Liver (tissue), 9 donors: ENCODE results near the gene LRIT2. TPM values are rescaled to one million over a fixed set of nuclear protein-coding genes. Genes with fewer than 3 reads are reported as not detected.

Experiments used
- DNase-seq: peaks from one replicate; pipeline ENCODE4 v3.0.0-alpha.2; 2017; ENCODE audit warnings: low spot score
- H3K27ac ChIP-seq, 2 donors: one replicate each; pipeline ENCODE4 v1.7.0; 2013; ENCODE audit warnings: inconsistent platforms in 2 of 2, low read length in 2 of 2, control low read depth in 1 of 2, low read depth in 1 of 2, mild to moderate bottlenecking in 1 of 2
- H3K27me3 ChIP-seq, 4 donors: one replicate each; pipeline versions ENCODE4 v1.6.1 to v1.7.0; 2013; ENCODE audit warnings: low read length in 3 of 4, inconsistent platforms in 1 of 4, mild to moderate bottlenecking in 1 of 4, moderate library complexity in 1 of 4; ENCODE audit not compliant: control insufficient read depth in 4 of 4, insufficient read depth in 4 of 4
- H3K36me3 ChIP-seq, 4 donors: one replicate each; pipeline versions ENCODE4 v1.6.1 to v1.7.0; 2013; ENCODE audit warnings: low read length in 3 of 4, mild to moderate bottlenecking in 3 of 4, low read depth in 1 of 4, moderate library complexity in 1 of 4; ENCODE audit not compliant: control insufficient read depth in 4 of 4, insufficient read depth in 3 of 4
- H3K4me1 ChIP-seq, 4 donors: one replicate each; pipeline versions ENCODE4 v1.6.1 to v1.7.0; 2013; ENCODE audit warnings: low read length in 3 of 4, mild to moderate bottlenecking in 3 of 4, moderate library complexity in 1 of 4; ENCODE audit not compliant: control insufficient read depth in 4 of 4, insufficient read depth in 4 of 4
- H3K4me3 ChIP-seq, 3 donors: one replicate each; pipeline versions ENCODE4 v1.6.1 to v1.7.0; 2013; ENCODE audit warnings: low read length in 3 of 3, control low read depth in 1 of 3, low read depth in 1 of 3, mild to moderate bottlenecking in 1 of 3
- H3K9ac ChIP-seq, 2 donors: one replicate each; pipeline ENCODE4 v1.7.0; 2013; ENCODE audit warnings: low read length in 2 of 2, mild to moderate bottlenecking in 2 of 2, moderate library complexity in 2 of 2, control low read depth in 1 of 2, low read depth in 1 of 2
- H3K9me3 ChIP-seq, 4 donors: one replicate each; pipeline versions ENCODE4 v1.6.1 to v1.7.0; 2013; ENCODE audit warnings: low read length in 3 of 4; ENCODE audit not compliant: control insufficient read depth in 4 of 4
- ATF3 ChIP-seq: IDR thresholded peaks from 2 replicates; pipeline ENCODE4 v1.6.1; 2016; ENCODE audit warnings: antibody characterized with exemption
- CTCF ChIP-seq: fragments of 150-350 bp; IDR thresholded peaks from 2 replicates; pipeline ENCODE4 v1.5.1; 2017; ENCODE audit warnings: improper control_type of control experiment, low read depth, low read length; ENCODE audit not compliant: missing input control
- EGR1 ChIP-seq, 2 donors: IDR thresholded peaks; 2 replicates each; pipeline ENCODE4 v1.6.1; 2016 to 2018; ENCODE audit warnings: antibody characterized with exemption in 2 of 2, low read depth in 2 of 2
- FOXA1 ChIP-seq: IDR thresholded peaks from 2 replicates; pipeline ENCODE4 v1.6.1; 2016; ENCODE audit warnings: antibody characterized with exemption
- FOXA2 ChIP-seq: IDR thresholded peaks from 2 replicates; pipeline ENCODE4 v1.6.1; 2016; ENCODE audit warnings: antibody characterized with exemption
- GABPA ChIP-seq, 2 donors: IDR thresholded peaks in 1 of 2; conservative IDR thresholded peaks in 1 of 2; 2 replicates each; pipeline ENCODE4 v1.6.1; 2016; ENCODE audit warnings: antibody characterized with exemption in 2 of 2, mild to moderate bottlenecking in 1 of 2, moderate library complexity in 1 of 2
- HNF4A ChIP-seq, 2 donors: conservative IDR thresholded peaks; 2 replicates each; pipeline ENCODE4 v1.6.1; 2016; ENCODE audit warnings: antibody characterized with exemption in 2 of 2, mild to moderate bottlenecking in 2 of 2
- HNF4G ChIP-seq: IDR thresholded peaks from 2 replicates; pipeline ENCODE4 v1.6.1; 2016; ENCODE audit warnings: antibody characterized with exemption
- JUND ChIP-seq, 2 donors: IDR thresholded peaks; 2 replicates each; pipeline ENCODE4 v1.6.1; 2016; ENCODE audit warnings: antibody characterized with exemption in 2 of 2
- MAX ChIP-seq: IDR thresholded peaks from 2 replicates; pipeline ENCODE4 v1.6.1; 2016; ENCODE audit warnings: antibody characterized with exemption
- NR2F2 ChIP-seq: IDR thresholded peaks from 2 replicates; pipeline ENCODE4 v1.6.1; 2016; ENCODE audit warnings: antibody characterized with exemption
- RAD21 ChIP-seq, 2 donors: IDR thresholded peaks; 2 replicates each; pipeline ENCODE4 v1.6.1; 2016; ENCODE audit warnings: antibody characterized with exemption in 2 of 2, mild to moderate bottlenecking in 2 of 2
- REST ChIP-seq: IDR thresholded peaks from 2 replicates; pipeline ENCODE4 v1.6.1; 2016; ENCODE audit warnings: antibody characterized with exemption, mild to moderate bottlenecking
- RXRA ChIP-seq, 2 donors: IDR thresholded peaks; 2 replicates each; pipeline ENCODE4 v1.6.1; 2017 to 2018; ENCODE audit warnings: antibody characterized with exemption in 2 of 2, mild to moderate bottlenecking in 1 of 2
- SP1 ChIP-seq: IDR thresholded peaks from 2 replicates; pipeline ENCODE4 v1.6.1; 2018; ENCODE audit warnings: antibody characterized with exemption, mild to moderate bottlenecking
- TAF1 ChIP-seq: conservative IDR thresholded peaks from 2 replicates; pipeline ENCODE4 v1.6.1; 2016; ENCODE audit warnings: antibody characterized with exemption, mild to moderate bottlenecking
- YY1 ChIP-seq: IDR thresholded peaks from 2 replicates; pipeline ENCODE4 v1.6.1; 2016; ENCODE audit warnings: antibody characterized with exemption, mild to moderate bottlenecking
- ZBTB33 ChIP-seq: IDR thresholded peaks from 2 replicates; pipeline ENCODE4 v1.6.1; 2016; ENCODE audit warnings: antibody characterized with exemption
- WGBS: extraction: QIAGEN DNeasy Blood & Tissue Kit; methylation state at CpG from one replicate; pipeline ENCODE4 v1.1.7; 2013; 5-methylcytosine and 5-hydroxymethylcytosine counted together
- polyA plus RNA-seq, 2 donors: library from polyadenylated mRNA; stranded (reverse) in 1 of 2; unstranded in 1 of 2; fragments of 200-250 nt in 1 of 2; fragments of >200 nt in 1 of 2; fragmentation: Nextera tagmentation in 1 of 2; extraction: Ambion mirVana in 1 of 2; gene quantifications; one replicate each; pipeline versions ENCODE4 v1.2.1 to v1.2.3, GENCODE V29; 2013 to 2015
- total RNA-seq, 2 donors: library from RNA; depleted of rRNA; stranded (reverse); fragments of >200 nt; gene quantifications; one replicate each; pipeline ENCODE4 v1.2.3, GENCODE V29; 2014
- donor health status: healthy.
- donor health status: healthy.
- donor health status: healthy.
- donor health status: healthy.
- donor health status: healthy.

The LRIT2 gene
- total and polyA plus RNA-seq, 4 donors = not detected

- no peak overlapping the region for H3K27ac ChIP-seq
- no peak for DNase-seq
- peaks cover 0 to 7% (median 3%) of the 10 kb centered on the region in 4 donors for H3K27me3 ChIP-seq
- no peak overlapping the region for H3K9ac ChIP-seq
- no peak for TF ChIP-seq NR2F2
- TF ChIP-seq SP1 = no peak
- no peak for TF ChIP-seq JUND (IDR thresholded peaks at IDR 0.05)
- no peak for TF ChIP-seq YY1
- no peak for TF ChIP-seq ZBTB33
- no peak for TF ChIP-seq GABPA (IDR thresholded peaks at IDR 0.05 in 1 of 2, conservative IDR thresholded peaks at IDR 0.05 in 1 of 2)
- no peak for TF ChIP-seq HNF4A (conservative IDR thresholded peaks at IDR 0.05)
- TF ChIP-seq TAF1 = no peak
- no peak for TF ChIP-seq RXRA (IDR thresholded peaks at IDR 0.05)
- TF ChIP-seq ATF3 = no peak
- no peak for TF ChIP-seq EGR1 (IDR thresholded peaks at IDR 0.05; ENCODE audit: low read depth in 2 of 2)
- H3K9me3 ChIP-seq = peaks cover 0 to 3% (median under 1%) of the 10 kb centered on the region in 4 donors
- no peaks in the 10 kb centered on the region for H3K4me1 ChIP-seq
- H3K36me3 ChIP-seq = no peaks in the 10 kb centered on the region
- no peak overlapping the region for H3K4me3 ChIP-seq
- WGBS = 81% methylated on average over 6 of the region's 6 CpGs
Observed at GRCh38 chr10:84236807-84237198, 11.5 kb upstream of the LRIT2 start.

GRCh38 chr10:84235096-84235495 is 9.8 kb upstream of the LRIT2 start:
- Histone ChIP-seq H3K4me1 (no peaks in the 10 kb centered on the region), H3K9ac (no peak overlapping the region), H3K27me3 (peaks cover 0 to 9% (median 4%) of the 10 kb centered on the region in 4 donors), H3K27ac (no peak overlapping the region), H3K4me3 (no peak overlapping the region), H3K9me3 (peaks cover 0 to 3% (median 0%) of the 10 kb centered on the region in 4 donors), H3K36me3 (no peaks in the 10 kb centered on the region)
- 75% methylated on average over 4 of the region's 4 CpGs for WGBS
- no peak for DNase-seq
- TF ChIP-seq FOXA1 = no peak
- no peak for TF ChIP-seq SP1
- no peak for TF ChIP-seq ZBTB33
- no peak for TF ChIP-seq NR2F2
- TF ChIP-seq ATF3 = no peak
- no peak for TF ChIP-seq TAF1
- no peak for TF ChIP-seq JUND (IDR thresholded peaks at IDR 0.05)
- no peak for TF ChIP-seq YY1
- TF ChIP-seq RAD21 (IDR thresholded peaks at IDR 0.05) = no peak
- TF ChIP-seq MAX = no peak
- no peak for TF ChIP-seq RXRA (IDR thresholded peaks at IDR 0.05)
- no peak for TF ChIP-seq HNF4G
- no peak for TF ChIP-seq FOXA2
- no peak for TF ChIP-seq HNF4A (conservative IDR thresholded peaks at IDR 0.05)
- TF ChIP-seq CTCF = no peak
- TF ChIP-seq GABPA (IDR thresholded peaks at IDR 0.05 in 1 of 2, conservative IDR thresholded peaks at IDR 0.05 in 1 of 2) = no peak
- TF ChIP-seq EGR1 (IDR thresholded peaks at IDR 0.05; ENCODE audit: low read depth in 2 of 2) = no peak
- no peak for TF ChIP-seq REST
